Activated naive CD4-positive, alpha-beta T cell treated with anti-CD3 and anti-CD28 coated beads for 36 hours (primary cell): Measurements from ENCODE around the gene SAV1. TPM values are rescaled to one million over a fixed set of nuclear protein-coding genes. Genes with fewer than 3 reads are reported as not detected.

ENCODE experiments used
- CTCF ChIA-PET: fragments of 350-600 bp; sonication (Branson Sonifier 250); formaldehyde crosslinking; loops from one replicate; lab custom pipeline; 2021; ENCODE audit warnings: antibody characterized with exemption; lab: Charles Lee
- DNase-seq: peaks from one replicate; pipeline ENCODE4 v3.0.0-alpha.2; 2020
- H3K27ac Mint-ChIP-seq: one replicate; pipeline ENCODE4 v1.8.0; 2021; ENCODE audit warnings: mild to moderate bottlenecking, mixed read lengths
- H3K27me3 Mint-ChIP-seq: one replicate; pipeline ENCODE4 v1.8.0; 2021; ENCODE audit warnings: low read depth, mixed read lengths
- H3K36me3 Mint-ChIP-seq: one replicate; pipeline ENCODE4 v1.8.0; 2021; ENCODE audit warnings: low read depth, mixed read lengths
- H3K4me1 Mint-ChIP-seq: one replicate; pipeline ENCODE4 v1.8.0; 2021; ENCODE audit warnings: low read depth, mixed read lengths
- H3K4me3 Mint-ChIP-seq: one replicate; pipeline ENCODE4 v1.8.0; 2021; ENCODE audit warnings: mild to moderate bottlenecking, moderate library complexity, mixed read lengths
- H3K9me3 Mint-ChIP-seq: one replicate; pipeline ENCODE4 v1.8.0; 2021; ENCODE audit warnings: mixed read lengths
- intact Hi-C: fragments of 100-400 bp; cut with micrococcal nuclease; formaldehyde crosslinking; loops from one replicate; pipeline ENCODE4 v1.15.1; 2023
- total RNA-seq, 2 experiments: library from RNA; stranded (reverse); gene quantifications; one replicate each; pipeline ENCODE4 v1.2.3, GENCODE V29; 2021

SAV1 gene
- total RNA-seq, 2 experiments from 2014 or later, result 12.7 to 13.5 TPM

- Mint-ChIP-seq H3K27ac (no peak overlapping the region), H3K4me1 (no peaks in the 10 kb centered on the region), H3K4me3 (no peak overlapping the region), H3K9me3 (no peaks in the 10 kb centered on the region), H3K36me3 (no peaks in the 10 kb centered on the region), H3K27me3 (no peaks in the 10 kb centered on the region)
- no peak for DNase-seq
- intact Hi-C loops, result loop anchor here (5.0 kb wide), 1 partner anchor 109 kb away; no protein-coding TSS in a partner anchor
- CTCF ChIA-PET, result no interaction called here
These were observed 64.5 kb downstream of the SAV1 start for GRCh38 chr14:50603565-50603964.

GRCh38 chr14:50602035-50602434, 66.1 kb downstream of the SAV1 start:
- Mint-ChIP-seq H3K9me3 (no peaks in the 10 kb centered on the region), H3K36me3 (no peaks in the 10 kb centered on the region), H3K27ac (no peak overlapping the region), H3K4me1 (no peaks in the 10 kb centered on the region), H3K27me3 (no peaks in the 10 kb centered on the region), H3K4me3 (no peak overlapping the region)
- no peak for DNase-seq
- intact Hi-C loops, result loop anchor here (5.0 kb wide), 1 partner anchor 110 kb away; no protein-coding TSS in a partner anchor
- CTCF ChIA-PET, result interaction anchor here (0.8 to 2.5 kb wide), 8 partner anchors 10 to 273 kb away, joined by 4 to 20 read pairs (median 9); no protein-coding TSS in a partner anchor

- Mint-ChIP-seq H3K27me3 (no peaks in the 10 kb centered on the region), H3K36me3 (no peaks in the 10 kb centered on the region), H3K27ac (no peak overlapping the region), H3K9me3 (no peaks in the 10 kb centered on the region), H3K4me1 (no peaks in the 10 kb centered on the region), H3K4me3 (no peak overlapping the region)
- CTCF ChIA-PET, result interaction anchor here (0.8 to 2.5 kb wide), 14 partner anchors 10 to 274 kb away, joined by 3 to 20 read pairs (median 5); no protein-coding TSS in a partner anchor
- no peak for DNase-seq
- intact Hi-C loops, result loop anchor here (5.0 kb wide), 1 partner anchor 111 kb away; no protein-coding TSS in a partner anchor
These were observed 66.7 kb downstream of the SAV1 start for GRCh38 chr14:50601394-50601793.

- H3K36me3 Mint-ChIP-seq, result no peaks in the 10 kb centered on the region
- H3K4me1 Mint-ChIP-seq, result no peaks in the 10 kb centered on the region
- H3K27me3 Mint-ChIP-seq, result no peaks in the 10 kb centered on the region
- H3K4me3 Mint-ChIP-seq, result no peak overlapping the region
- intact Hi-C loops, result loop anchor here (1.0 to 5.0 kb wide), 4 partner anchors 111 to 259 kb away; no protein-coding TSS in a partner anchor
- H3K9me3 Mint-ChIP-seq, result no peaks in the 10 kb centered on the region
- CTCF ChIA-PET, result interaction anchor here (0.6 to 2.5 kb wide), 16 partner anchors 9 to 274 kb away, joined by 3 to 20 read pairs (median 4); no protein-coding TSS in a partner anchor
- no peak for DNase-seq
- no peak overlapping the region for H3K27ac Mint-ChIP-seq
These were observed 67.3 kb downstream of the SAV1 start for GRCh38 chr14:50600849-50601248.

- H3K27me3 Mint-ChIP-seq, result no peaks in the 10 kb centered on the region
- no peak overlapping the region for H3K27ac Mint-ChIP-seq
- no peaks in the 10 kb centered on the region for H3K9me3 Mint-ChIP-seq
- H3K4me3 Mint-ChIP-seq, result no peak overlapping the region
- intact Hi-C loops, result loop anchor here (1.0 to 5.0 kb wide), 4 partner anchors 112 to 260 kb away; no protein-coding TSS in a partner anchor
- H3K36me3 Mint-ChIP-seq, result no peaks in the 10 kb centered on the region
- CTCF ChIA-PET, result interaction anchor here (0.6 to 2.5 kb wide), 13 partner anchors 10 to 330 kb away, joined by 3 to 20 read pairs (median 4); no protein-coding TSS in a partner anchor
- no peaks in the 10 kb centered on the region for H3K4me1 Mint-ChIP-seq
- no peak for DNase-seq
These were observed 68.2 kb downstream of the SAV1 start for GRCh38 chr14:50599700-50600444.

- Mint-ChIP-seq H3K9me3 (no peaks in the 10 kb centered on the region), H3K4me1 (no peaks in the 10 kb centered on the region), H3K36me3 (no peaks in the 10 kb centered on the region), H3K4me3 (no peak overlapping the region), H3K27me3 (no peaks in the 10 kb centered on the region), H3K27ac (no peak overlapping the region)
- intact Hi-C loops, result no loop called here
- CTCF ChIA-PET, result interaction anchor here (0.6 to 1.1 kb wide), 4 partner anchors 175 to 264 kb away, joined by 4 to 5 read pairs (median 4); no protein-coding TSS in a partner anchor
- no peak for DNase-seq
These were observed 69.3 kb downstream of the SAV1 start for GRCh38 chr14:50598765-50599164.

GRCh38 chr14:50594577-50595316, 73.4 kb downstream of the SAV1 start:
- CTCF ChIA-PET, result no interaction called here

GRCh38 chr14:50590464-50590863, 77.6 kb downstream of the SAV1 start:
- no peak overlapping the region for H3K27ac Mint-ChIP-seq
- no peaks in the 10 kb centered on the region for H3K9me3 Mint-ChIP-seq
- no peak for DNase-seq
- H3K36me3 Mint-ChIP-seq, result no peaks in the 10 kb centered on the region
- H3K27me3 Mint-ChIP-seq, result no peaks in the 10 kb centered on the region
- CTCF ChIA-PET, result interaction anchor here (2.1 kb wide), 1 partner anchor 10 kb away, joined by 5 read pairs; no protein-coding TSS in a partner anchor
- H3K4me1 Mint-ChIP-seq, result no peaks in the 10 kb centered on the region
- intact Hi-C loops, result no loop called here
- H3K4me3 Mint-ChIP-seq, result no peak overlapping the region

More at GRCh38 chr14:50594577-50595316, 73.4 kb downstream of the SAV1 start:
- Mint-ChIP-seq H3K27ac (no peak overlapping the region), H3K27me3 (no peaks in the 10 kb centered on the region), H3K4me1 (no peaks in the 10 kb centered on the region), H3K9me3 (no peaks in the 10 kb centered on the region), H3K36me3 (no peaks in the 10 kb centered on the region), H3K4me3 (no peak overlapping the region)
- no peak for DNase-seq
- intact Hi-C loops, result no loop called here

Other genes starting within 250 kb of the SAV1 start
- 10 to 100 TPM; 10.2 to 11.2 TPM for gene MAP4K5, start 135.7 kb downstream of the SAV1 start, total RNA-seq
- 1 to 10 TPM in 1 of 2 experiments, not detected in 1; 1.0 TPM for gene ATL1, start 108.2 kb downstream of the SAV1 start, total RNA-seq
- 10 to 100 TPM; 56.9 to 57.9 TPM for gene NIN, start 162.9 kb upstream of the SAV1 start, total RNA-seq
- gene ABHD12B, start 203.7 kb upstream of the SAV1 start, total RNA-seq, result not detected